WTC11 (cell line): ENCODE results near the gene HOXA9. TPM values are rescaled to one million over a fixed set of nuclear protein-coding genes. Genes with fewer than 3 reads are reported as not detected.

Source experiments
- ATAC-seq: fragments of 200-7000 bp; cut with Tn5 transposase; 2 replicates; pipeline ENCODE4 v1.10.0; 2021; ENCODE audit warnings: mild to moderate bottlenecking, moderate library complexity
- CTCF ChIA-PET: fragments of 300-600 bp; sonication (Branson Sonifier 250); formaldehyde crosslinking; loops from one replicate; lab custom pipeline; 2021; ENCODE audit warnings: antibody characterized with exemption; lab: Charles Lee
- POLR2A ChIA-PET: fragments of 350-600 bp; sonication (Branson Sonifier 250); formaldehyde crosslinking; loops from one replicate; lab custom pipeline; 2021; ENCODE audit warnings: antibody characterized with exemption; lab: Charles Lee
- DNase-seq: peaks from one replicate; pipeline ENCODE4 v3.0.0; 2021; ENCODE audit warnings: low spot score
- H3K27ac Mint-ChIP-seq: 2 replicates; pipeline ENCODE4 v1.8.0; 2021; ENCODE audit warnings: mixed read lengths
- H3K27me3 Mint-ChIP-seq: 2 replicates; pipeline ENCODE4 v1.8.0; 2021; ENCODE audit warnings: low read depth, mild to moderate bottlenecking, moderate library complexity, mixed read lengths
- H3K36me3 Mint-ChIP-seq: 2 replicates; pipeline ENCODE4 v1.8.0; 2021; ENCODE audit warnings: mixed read lengths
- H3K4me1 Mint-ChIP-seq: 2 replicates; pipeline ENCODE4 v1.8.0; 2022; ENCODE audit warnings: mixed read lengths
- H3K4me3 Mint-ChIP-seq: 2 replicates; pipeline ENCODE4 v1.8.0; 2021; ENCODE audit warnings: mild to moderate bottlenecking, moderate library complexity, mixed read lengths
- H3K9me3 Mint-ChIP-seq: 2 replicates; pipeline ENCODE4 v1.8.0; 2021; ENCODE audit warnings: mixed read lengths
- ATF1 ChIP-seq: sonication (generic); formaldehyde crosslinking; IDR thresholded peaks from 2 replicates; pipeline ENCODE4 v1.8.1; 2023; ENCODE audit warnings: mild to moderate bottlenecking, moderate library complexity, missing genetic modification reagents
- CREM ChIP-seq: sonication (generic); formaldehyde crosslinking; IDR thresholded peaks from 2 replicates; pipeline ENCODE4 v1.8.1; 2022; ENCODE audit warnings: mild to moderate bottlenecking, missing genetic modification reagents, moderate library complexity
- ETV6 ChIP-seq: sonication (generic); formaldehyde crosslinking; IDR thresholded peaks from 2 replicates; pipeline ENCODE4 v1.8.1; 2022; ENCODE audit warnings: mild to moderate bottlenecking, missing genetic modification reagents
- GRHL2 ChIP-seq: fragments of 250-450 bp; sonication (Bioruptor Pico); IDR thresholded peaks from 2 replicates; pipeline ENCODE4 v1.8.0; 2022; ENCODE audit warnings: mild to moderate bottlenecking, moderate library complexity; ENCODE audit not compliant: insufficient replicate concordance, severe bottlenecking
- JUN ChIP-seq: sonication (generic); formaldehyde crosslinking; IDR thresholded peaks from 2 replicates; pipeline ENCODE4 v1.8.0; 2023; ENCODE audit warnings: mild to moderate bottlenecking, missing genetic modification reagents
- NR1H2 ChIP-seq: sonication (generic); formaldehyde crosslinking; IDR thresholded peaks from 2 replicates; pipeline ENCODE4 v1.9.0; 2021; ENCODE audit warnings: mild to moderate bottlenecking, moderate library complexity, missing genetic modification reagents
- OVOL2 ChIP-seq: fragments of 250-450 bp; sonication (Bioruptor Pico); IDR thresholded peaks from 2 replicates; pipeline ENCODE4 v1.9.0; 2021; ENCODE audit warnings: mild to moderate bottlenecking, borderline replicate concordance
- PRRX2 ChIP-seq: fragments of 250-450 bp; sonication (Bioruptor Pico); IDR thresholded peaks from 2 replicates; pipeline ENCODE4 v1.8.0; 2021; ENCODE audit warnings: mild to moderate bottlenecking
- RORB ChIP-seq: fragments of 250-450 bp; sonication (Bioruptor Pico); IDR thresholded peaks from 2 replicates; pipeline ENCODE4 v1.9.0; 2021; ENCODE audit warnings: mild to moderate bottlenecking
- SMAD4 ChIP-seq: sonication (generic); formaldehyde crosslinking; IDR thresholded peaks from 2 replicates; pipeline ENCODE4 v1.8.0; 2022; ENCODE audit warnings: mild to moderate bottlenecking, missing genetic modification reagents
- TEAD4 ChIP-seq: sonication (generic); formaldehyde crosslinking; IDR thresholded peaks from 2 replicates; pipeline ENCODE4 v1.8.0; 2022; ENCODE audit warnings: mild to moderate bottlenecking, missing genetic modification reagents
- ZBTB21 ChIP-seq: sonication (generic); formaldehyde crosslinking; IDR thresholded peaks from 2 replicates; pipeline ENCODE4 v1.8.1; 2023; ENCODE audit warnings: mild to moderate bottlenecking, missing genetic modification reagents, borderline replicate concordance
- ZNF121 ChIP-seq: sonication (generic); formaldehyde crosslinking; IDR thresholded peaks from 2 replicates; pipeline ENCODE4 v1.8.0; 2023; ENCODE audit warnings: missing genetic modification reagents
- total RNA-seq: library from RNA; stranded (reverse); gene quantifications from 3 replicates; pipeline ENCODE4 v1.2.3, GENCODE V29; 2021
- TF ChIP-seq, protein P1 (sequence below): sonication (generic); formaldehyde crosslinking; IDR thresholded peaks from 2 replicates; pipeline ENCODE4 v1.8.1; 2023; ENCODE audit warnings: mild to moderate bottlenecking, missing genetic modification reagents, moderate library complexity
- TF ChIP-seq, protein P2 (sequence below): sonication (generic); formaldehyde crosslinking; IDR thresholded peaks from 2 replicates; pipeline ENCODE4 v1.8.0; 2022; ENCODE audit warnings: mild to moderate bottlenecking, missing genetic modification reagents
- TF ChIP-seq, protein P3 (sequence below): fragments of 250-450 bp; sonication (Bioruptor Pico); IDR thresholded peaks from 2 replicates; pipeline ENCODE4 v1.9.0; 2021; ENCODE audit warnings: mild to moderate bottlenecking
- TF ChIP-seq, protein P4 (sequence below): sonication (generic); formaldehyde crosslinking; conservative IDR thresholded peaks from 2 replicates; pipeline ENCODE4 v1.8.1; 2023; ENCODE audit warnings: mild to moderate bottlenecking, low read depth, missing genetic modification reagents, moderate library complexity
- TF ChIP-seq, protein P5 (sequence below): fragments of 250-450 bp; sonication (Bioruptor Pico); IDR thresholded peaks from 2 replicates; pipeline ENCODE4 v1.9.0; 2021; ENCODE audit warnings: moderate library complexity, mild to moderate bottlenecking, inconsistent platforms, borderline replicate concordance
- TF ChIP-seq, protein P6 (sequence below): sonication (generic); formaldehyde crosslinking; IDR thresholded peaks from 2 replicates; pipeline ENCODE4 v1.8.1; 2022; ENCODE audit warnings: missing genetic modification reagents, borderline replicate concordance

Gene HOXA9
- total RNA-seq, 1 experiment from 2014 or later, result not detected

DNA sequence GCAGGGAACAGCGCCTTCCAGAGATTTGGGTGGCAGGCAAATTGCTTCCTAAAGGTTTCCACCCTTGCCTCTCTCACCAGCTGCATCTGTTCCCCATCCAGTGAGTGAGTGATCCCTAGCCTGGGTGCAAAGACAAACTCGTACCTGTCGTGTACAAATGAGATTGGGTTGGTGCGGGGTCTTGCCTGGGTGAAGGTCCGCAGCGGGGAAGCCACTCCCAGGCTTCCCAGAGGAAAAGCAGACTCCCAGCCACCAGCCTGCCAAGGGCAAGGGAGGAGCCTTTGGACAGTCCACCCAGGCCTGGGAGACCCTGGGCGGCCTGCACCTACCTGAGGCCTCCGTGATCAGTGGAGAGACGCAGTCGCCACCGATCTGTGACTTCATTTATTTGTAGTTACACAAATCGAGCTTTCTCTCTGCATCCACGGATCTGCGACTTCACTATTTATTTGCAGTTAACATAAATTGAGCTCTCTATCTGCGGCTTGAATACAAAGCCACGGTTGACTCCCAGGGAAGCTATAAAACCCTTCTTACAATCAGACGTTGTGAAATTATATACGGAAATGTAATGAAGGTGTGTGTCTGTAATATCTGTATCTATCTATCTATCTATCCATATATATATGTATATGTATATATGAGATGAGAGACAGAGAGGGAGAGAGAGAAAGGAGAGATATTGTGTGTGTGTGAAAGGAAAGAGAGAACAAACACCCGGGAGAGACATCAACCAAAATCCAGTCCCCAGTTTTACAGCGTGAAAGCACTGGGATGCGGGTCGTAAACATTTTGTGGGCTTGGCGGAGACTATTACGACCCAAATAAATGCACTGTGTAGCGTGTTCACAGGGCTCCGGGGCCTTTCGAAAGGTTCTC, 5.8 kb downstream of the HOXA9 start:
- POLR2A ChIA-PET, result no interaction called here
- H3K4me3 Mint-ChIP-seq, result no peak overlapping the region
- peaks cover 100% of the 10 kb centered on the region for H3K27me3 Mint-ChIP-seq

DNA sequence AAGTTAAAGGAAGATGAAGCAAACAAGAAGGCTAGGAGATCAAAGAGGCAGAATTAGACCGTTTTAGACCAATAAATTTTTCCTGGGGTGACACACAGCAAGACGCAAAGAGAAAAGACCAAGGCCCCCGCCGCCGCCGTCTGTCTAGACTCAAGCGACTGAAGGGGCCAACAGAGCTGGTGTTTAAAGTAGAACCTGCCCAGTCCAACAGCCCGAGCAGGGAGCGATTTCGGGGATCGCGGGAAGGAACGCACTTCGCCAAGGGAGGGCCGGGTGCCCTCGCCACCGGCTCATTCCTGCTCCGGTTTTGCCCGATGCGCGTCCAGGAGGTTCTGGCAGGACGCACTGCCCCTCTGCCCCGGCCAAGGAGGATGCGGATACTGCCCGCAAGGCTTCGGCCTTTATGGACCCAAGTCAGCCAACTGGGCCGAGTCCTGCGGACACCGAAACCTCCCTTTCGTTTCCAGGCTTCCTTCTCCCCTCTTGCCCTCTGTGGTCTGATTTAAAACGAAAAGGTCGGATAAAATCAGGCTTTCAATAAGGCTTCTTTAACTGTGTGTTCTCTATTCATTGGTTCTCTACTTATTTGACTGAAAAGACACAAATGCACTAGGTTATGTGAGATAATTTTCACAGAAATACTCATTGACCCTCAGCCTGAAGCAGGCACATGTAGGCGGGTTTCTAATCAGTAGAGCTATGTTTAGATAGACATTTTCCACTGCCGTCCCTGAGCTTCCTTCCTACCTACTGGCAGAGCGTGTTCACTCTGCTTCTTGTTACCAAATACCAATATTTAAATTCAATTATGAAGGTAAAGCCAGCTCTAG, 6.7 kb downstream of the HOXA9 start:
- H3K27ac Mint-ChIP-seq, result no peak overlapping the region
- peaks cover 3% of the 10 kb centered on the region for H3K36me3 Mint-ChIP-seq
- H3K4me3 Mint-ChIP-seq, result no peak overlapping the region
- no peaks in the 10 kb centered on the region for H3K9me3 Mint-ChIP-seq
- CTCF ChIA-PET, result interaction anchor here (0.8 to 1.0 kb wide), 4 partner anchors 8 to 789 kb away, joined by 3 read pairs; no protein-coding TSS in a partner anchor
- peaks cover 10% of the 10 kb centered on the region for H3K4me1 Mint-ChIP-seq
- no peak for ATAC-seq
- TF ChIP-seq GRHL2 (CRISPR knock-in tag), result no peak
- no peak for TF ChIP-seq NR1H2 (CRISPR knock-in tag)
- TF ChIP-seq, protein P1, sequence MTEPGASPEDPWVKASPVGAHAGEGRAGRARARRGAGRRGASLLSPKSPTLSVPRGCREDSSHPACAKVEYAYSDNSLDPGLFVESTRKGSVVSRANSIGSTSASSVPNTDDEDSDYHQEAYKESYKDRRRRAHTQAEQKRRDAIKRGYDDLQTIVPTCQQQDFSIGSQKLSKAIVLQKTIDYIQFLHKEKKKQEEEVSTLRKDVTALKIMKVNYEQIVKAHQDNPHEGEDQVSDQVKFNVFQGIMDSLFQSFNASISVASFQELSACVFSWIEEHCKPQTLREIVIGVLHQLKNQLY (CRISPR knock-in tag), result no peak
- no peak for TF ChIP-seq ZNF121 (CRISPR knock-in tag)
- TF ChIP-seq, protein P2, sequence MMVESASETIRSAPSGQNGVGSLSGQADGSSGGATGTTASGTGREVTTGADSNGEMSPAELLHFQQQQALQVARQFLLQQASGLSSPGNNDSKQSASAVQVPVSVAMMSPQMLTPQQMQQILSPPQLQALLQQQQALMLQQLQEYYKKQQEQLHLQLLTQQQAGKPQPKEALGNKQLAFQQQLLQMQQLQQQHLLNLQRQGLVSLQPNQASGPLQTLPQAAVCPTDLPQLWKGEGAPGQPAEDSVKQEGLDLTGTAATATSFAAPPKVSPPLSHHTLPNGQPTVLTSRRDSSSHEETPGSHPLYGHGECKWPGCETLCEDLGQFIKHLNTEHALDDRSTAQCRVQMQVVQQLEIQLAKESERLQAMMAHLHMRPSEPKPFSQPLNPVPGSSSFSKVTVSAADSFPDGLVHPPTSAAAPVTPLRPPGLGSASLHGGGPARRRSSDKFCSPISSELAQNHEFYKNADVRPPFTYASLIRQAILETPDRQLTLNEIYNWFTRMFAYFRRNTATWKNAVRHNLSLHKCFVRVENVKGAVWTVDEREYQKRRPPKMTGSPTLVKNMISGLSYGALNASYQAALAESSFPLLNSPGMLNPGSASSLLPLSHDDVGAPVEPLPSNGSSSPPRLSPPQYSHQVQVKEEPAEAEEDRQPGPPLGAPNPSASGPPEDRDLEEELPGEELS (CRISPR knock-in tag), result no peak
- TF ChIP-seq, protein P3, sequence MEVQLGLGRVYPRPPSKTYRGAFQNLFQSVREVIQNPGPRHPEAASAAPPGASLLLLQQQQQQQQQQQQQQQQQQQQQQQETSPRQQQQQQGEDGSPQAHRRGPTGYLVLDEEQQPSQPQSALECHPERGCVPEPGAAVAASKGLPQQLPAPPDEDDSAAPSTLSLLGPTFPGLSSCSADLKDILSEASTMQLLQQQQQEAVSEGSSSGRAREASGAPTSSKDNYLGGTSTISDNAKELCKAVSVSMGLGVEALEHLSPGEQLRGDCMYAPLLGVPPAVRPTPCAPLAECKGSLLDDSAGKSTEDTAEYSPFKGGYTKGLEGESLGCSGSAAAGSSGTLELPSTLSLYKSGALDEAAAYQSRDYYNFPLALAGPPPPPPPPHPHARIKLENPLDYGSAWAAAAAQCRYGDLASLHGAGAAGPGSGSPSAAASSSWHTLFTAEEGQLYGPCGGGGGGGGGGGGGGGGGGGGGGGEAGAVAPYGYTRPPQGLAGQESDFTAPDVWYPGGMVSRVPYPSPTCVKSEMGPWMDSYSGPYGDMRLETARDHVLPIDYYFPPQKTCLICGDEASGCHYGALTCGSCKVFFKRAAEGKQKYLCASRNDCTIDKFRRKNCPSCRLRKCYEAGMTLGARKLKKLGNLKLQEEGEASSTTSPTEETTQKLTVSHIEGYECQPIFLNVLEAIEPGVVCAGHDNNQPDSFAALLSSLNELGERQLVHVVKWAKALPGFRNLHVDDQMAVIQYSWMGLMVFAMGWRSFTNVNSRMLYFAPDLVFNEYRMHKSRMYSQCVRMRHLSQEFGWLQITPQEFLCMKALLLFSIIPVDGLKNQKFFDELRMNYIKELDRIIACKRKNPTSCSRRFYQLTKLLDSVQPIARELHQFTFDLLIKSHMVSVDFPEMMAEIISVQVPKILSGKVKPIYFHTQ (CRISPR knock-in tag), result no peak
- TF ChIP-seq, protein P4, sequence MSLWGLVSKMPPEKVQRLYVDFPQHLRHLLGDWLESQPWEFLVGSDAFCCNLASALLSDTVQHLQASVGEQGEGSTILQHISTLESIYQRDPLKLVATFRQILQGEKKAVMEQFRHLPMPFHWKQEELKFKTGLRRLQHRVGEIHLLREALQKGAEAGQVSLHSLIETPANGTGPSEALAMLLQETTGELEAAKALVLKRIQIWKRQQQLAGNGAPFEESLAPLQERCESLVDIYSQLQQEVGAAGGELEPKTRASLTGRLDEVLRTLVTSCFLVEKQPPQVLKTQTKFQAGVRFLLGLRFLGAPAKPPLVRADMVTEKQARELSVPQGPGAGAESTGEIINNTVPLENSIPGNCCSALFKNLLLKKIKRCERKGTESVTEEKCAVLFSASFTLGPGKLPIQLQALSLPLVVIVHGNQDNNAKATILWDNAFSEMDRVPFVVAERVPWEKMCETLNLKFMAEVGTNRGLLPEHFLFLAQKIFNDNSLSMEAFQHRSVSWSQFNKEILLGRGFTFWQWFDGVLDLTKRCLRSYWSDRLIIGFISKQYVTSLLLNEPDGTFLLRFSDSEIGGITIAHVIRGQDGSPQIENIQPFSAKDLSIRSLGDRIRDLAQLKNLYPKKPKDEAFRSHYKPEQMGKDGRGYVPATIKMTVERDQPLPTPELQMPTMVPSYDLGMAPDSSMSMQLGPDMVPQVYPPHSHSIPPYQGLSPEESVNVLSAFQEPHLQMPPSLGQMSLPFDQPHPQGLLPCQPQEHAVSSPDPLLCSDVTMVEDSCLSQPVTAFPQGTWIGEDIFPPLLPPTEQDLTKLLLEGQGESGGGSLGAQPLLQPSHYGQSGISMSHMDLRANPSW (CRISPR knock-in tag), result no peak
- TF ChIP-seq ZBTB21 (CRISPR knock-in tag), result no peak
- TF ChIP-seq, protein P5, sequence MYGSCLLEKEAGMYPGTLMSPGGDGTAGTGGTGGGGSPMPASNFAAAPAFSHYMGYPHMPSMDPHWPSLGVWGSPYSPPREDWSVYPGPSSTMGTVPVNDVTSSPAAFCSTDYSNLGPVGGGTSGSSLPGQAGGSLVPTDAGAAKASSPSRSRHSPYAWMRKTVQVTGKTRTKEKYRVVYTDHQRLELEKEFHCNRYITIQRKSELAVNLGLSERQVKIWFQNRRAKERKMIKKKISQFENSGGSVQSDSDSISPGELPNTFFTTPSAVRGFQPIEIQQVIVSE (CRISPR knock-in tag), result no peak
- no peak for TF ChIP-seq RORB (CRISPR knock-in tag)
- TF ChIP-seq ETV6 (CRISPR knock-in tag), result no peak
- TF ChIP-seq TEAD4 (CRISPR knock-in tag), result no peak
- no peak for TF ChIP-seq PRRX2 (CRISPR knock-in tag)
- TF ChIP-seq ATF1, result no peak
- no peak for TF ChIP-seq JUN (CRISPR knock-in tag)
- TF ChIP-seq SMAD4 (CRISPR knock-in tag), result no peak
- no peak for TF ChIP-seq CREM (CRISPR knock-in tag)
- peaks cover 100% of the 10 kb centered on the region for H3K27me3 Mint-ChIP-seq
- DNase-seq, result no peak
- POLR2A ChIA-PET, result interaction anchor here (0.6 kb wide), 1 partner anchor 62 kb away, joined by 3 read pairs; no protein-coding TSS in a partner anchor

More for the DNA sequence above, 5.8 kb downstream of the HOXA9 start:
- Mint-ChIP-seq H3K27ac (no peak overlapping the region), H3K4me1 (peaks cover 16% of the 10 kb centered on the region), H3K9me3 (no peaks in the 10 kb centered on the region), H3K36me3 (peaks cover 3% of the 10 kb centered on the region)
- TF ChIP-seq OVOL2, result no peak
- no peak for TF ChIP-seq ZNF121 (CRISPR knock-in tag)
- TF ChIP-seq, protein P6, sequence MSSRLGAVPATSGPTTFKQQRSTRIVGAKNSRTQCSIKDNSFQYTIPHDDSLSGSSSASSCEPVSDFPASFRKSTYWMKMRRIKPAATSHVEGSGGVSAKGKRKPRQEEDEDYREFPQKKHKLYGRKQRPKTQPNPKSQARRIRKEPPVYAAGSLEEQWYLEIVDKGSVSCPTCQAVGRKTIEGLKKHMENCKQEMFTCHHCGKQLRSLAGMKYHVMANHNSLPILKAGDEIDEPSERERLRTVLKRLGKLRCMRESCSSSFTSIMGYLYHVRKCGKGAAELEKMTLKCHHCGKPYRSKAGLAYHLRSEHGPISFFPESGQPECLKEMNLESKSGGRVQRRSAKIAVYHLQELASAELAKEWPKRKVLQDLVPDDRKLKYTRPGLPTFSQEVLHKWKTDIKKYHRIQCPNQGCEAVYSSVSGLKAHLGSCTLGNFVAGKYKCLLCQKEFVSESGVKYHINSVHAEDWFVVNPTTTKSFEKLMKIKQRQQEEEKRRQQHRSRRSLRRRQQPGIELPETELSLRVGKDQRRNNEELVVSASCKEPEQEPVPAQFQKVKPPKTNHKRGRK (CRISPR knock-in tag), result no peak
- ATAC-seq (no peak), DNase-seq (no peak)
- CTCF ChIA-PET, result interaction anchor here (0.8 to 1.0 kb wide), 4 partner anchors 9 to 790 kb away, joined by 3 read pairs; no protein-coding TSS in a partner anchor
